GM19239 (cell line): ENCODE measurements around the gene PAAF1.
"Not testable (repeated sequence)": the region's sequence is repeated elsewhere in the genome, so short reads cannot be mapped to it uniquely, and the experiment has no call there.

Source experiments
- DNase-seq: peaks from one replicate; pipeline ENCODE4 v3.0.0; 2011; ENCODE audit warnings: low spot score; ENCODE audit not compliant: insufficient read length
- FAIRE-seq: peaks from 2 replicates; lab custom pipeline; 2011; peaks lifted over from hg19 to GRCh38; lab: Jason Lieb, UNC

The PAAF1 gene

GRCh38 chr11:73878771-73879170 lies 2.0 kb downstream of the PAAF1 start:
- no peak for FAIRE-seq
- DNase-seq: no peak

- not testable (repeated sequence) for DNase-seq, FAIRE-seq
These were observed 3.6 kb downstream of the PAAF1 start for GRCh38 chr11:73880449-73880848.

- no peak for DNase-seq
- no peak for FAIRE-seq
These were observed 7.1 kb downstream of the PAAF1 start for GRCh38 chr11:73883856-73884255.

GRCh38 chr11:73888244-73888643 lies 11.4 kb downstream of the PAAF1 start:
- FAIRE-seq: no peak
- no peak for DNase-seq

- DNase-seq (no peak), FAIRE-seq (no peak)
These were observed 12.2 kb downstream of the PAAF1 start for GRCh38 chr11:73889019-73889418.

- DNase-seq (no peak), FAIRE-seq (no peak)
These were observed 12.7 kb downstream of the PAAF1 start for GRCh38 chr11:73889536-73889935.

- FAIRE-seq (no peak), DNase-seq (no peak)
These were observed 16.2 kb downstream of the PAAF1 start for GRCh38 chr11:73893041-73893440.

- FAIRE-seq (no peak), DNase-seq (no peak)
These were observed 18.0 kb downstream of the PAAF1 start for GRCh38 chr11:73894725-73895335.

- FAIRE-seq (no peak), DNase-seq (no peak)
These were observed 25.5 kb downstream of the PAAF1 start for GRCh38 chr11:73902303-73902702.

GRCh38 chr11:73907191-73907590 lies 30.4 kb downstream of the PAAF1 start:
- no peak for FAIRE-seq
- DNase-seq: no peak

GRCh38 chr11:73912026-73912425 lies 35.2 kb downstream of the PAAF1 start:
- DNase-seq: no peak
- no peak for FAIRE-seq

- DNase-seq (no peak), FAIRE-seq (no peak)
These were observed 36.7 kb downstream of the PAAF1 start for GRCh38 chr11:73913472-73913871.

- FAIRE-seq (no peak), DNase-seq (no peak)
These were observed 37.5 kb downstream of the PAAF1 start for GRCh38 chr11:73914284-73914683.

- DNase-seq: no peak
- no peak for FAIRE-seq
These were observed 39.6 kb downstream of the PAAF1 start for GRCh38 chr11:73916435-73916834.

- no peak for DNase-seq
- FAIRE-seq: no peak
These were observed 44.4 kb downstream of the PAAF1 start for GRCh38 chr11:73921180-73921579.

- FAIRE-seq (no peak), DNase-seq (no peak)
These were observed 52.6 kb downstream of the PAAF1 start for GRCh38 chr11:73929388-73929787.

GRCh38 chr11:73931039-73931645 lies 54.3 kb downstream of the PAAF1 start:
- no peak for DNase-seq
- peak; percentile 35 for FAIRE-seq

- no peak for FAIRE-seq
- no peak for DNase-seq
These were observed 55.2 kb downstream of the PAAF1 start for GRCh38 chr11:73931951-73932350.

- FAIRE-seq (no peak), DNase-seq (no peak)
These were observed 56.0 kb downstream of the PAAF1 start for GRCh38 chr11:73932781-73933180.

- DNase-seq, FAIRE-seq: not testable (repeated sequence)
These were observed 59.2 kb downstream of the PAAF1 start for GRCh38 chr11:73936047-73936446.

GRCh38 chr11:73939096-73939495 lies 62.3 kb downstream of the PAAF1 start:
- DNase-seq (no peak), FAIRE-seq (no peak)
